ENCODE measurements around the gene MKRN3.

The MKRN3 gene

DNA sequence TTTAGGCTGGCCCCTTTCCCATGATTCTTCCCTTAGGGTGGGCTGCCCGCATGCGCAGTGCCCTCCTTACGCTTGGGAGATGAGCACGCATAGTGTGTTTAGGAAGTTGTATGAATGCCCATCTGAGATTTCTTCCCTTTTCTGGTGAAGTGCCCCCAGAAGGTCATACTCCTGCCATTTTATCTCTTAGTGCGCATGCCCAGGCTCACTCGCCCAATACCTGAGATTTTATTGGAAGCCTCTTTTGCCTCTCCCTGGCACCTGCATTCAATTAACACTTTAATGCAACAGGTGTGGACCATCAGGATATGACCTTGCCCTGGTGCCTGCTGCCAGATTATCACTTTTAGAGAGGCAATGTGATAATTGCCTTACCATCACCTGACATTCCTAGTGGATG lies 36.6 kb downstream of the MKRN3 start:
- H3K4me3 Mint-ChIP-seq, result no peak overlapping the region
- H3K36me3 Mint-ChIP-seq (ENCODE audit: low read depth), result no peaks in the 10 kb centered on the region
- H3K9me3 Mint-ChIP-seq, result peaks cover 21% of the 10 kb centered on the region
- no peaks in the 10 kb centered on the region for H3K4me1 Mint-ChIP-seq (ENCODE audit: low read depth)
- no peaks in the 10 kb centered on the region for H3K27me3 Mint-ChIP-seq (ENCODE audit: low read depth)
- DNase-seq (ENCODE audit: low spot score), result no peak
- H3K27ac Mint-ChIP-seq, result no peak overlapping the region

DNA sequence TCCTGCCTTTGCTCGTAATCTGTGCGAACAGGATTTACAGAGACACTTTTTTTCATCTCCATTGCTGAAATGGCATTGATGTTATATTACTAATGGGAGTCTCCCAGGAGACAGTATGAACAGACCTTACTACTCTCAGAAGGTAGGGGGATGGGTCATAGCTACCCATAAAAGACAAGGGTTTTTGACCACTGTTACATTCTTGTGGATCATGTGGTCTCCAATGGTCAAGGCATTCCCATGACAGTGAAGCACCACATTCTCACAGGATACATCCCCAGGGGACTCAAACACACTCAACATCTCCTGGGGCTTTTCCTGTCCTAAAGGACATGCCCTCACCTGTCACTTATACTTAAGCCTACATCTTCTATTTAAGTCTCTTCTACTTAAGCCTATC lies 40.8 kb downstream of the MKRN3 start:
- Mint-ChIP-seq H3K9me3 (peaks cover 26% of the 10 kb centered on the region), H3K4me3 (no peak overlapping the region), H3K27ac (no peak overlapping the region), H3K27me3 (ENCODE audit: low read depth) (no peaks in the 10 kb centered on the region), H3K4me1 (ENCODE audit: low read depth) (no peaks in the 10 kb centered on the region), H3K36me3 (ENCODE audit: low read depth) (no peaks in the 10 kb centered on the region)
- DNase-seq (ENCODE audit: low spot score), result no peak

DNA sequence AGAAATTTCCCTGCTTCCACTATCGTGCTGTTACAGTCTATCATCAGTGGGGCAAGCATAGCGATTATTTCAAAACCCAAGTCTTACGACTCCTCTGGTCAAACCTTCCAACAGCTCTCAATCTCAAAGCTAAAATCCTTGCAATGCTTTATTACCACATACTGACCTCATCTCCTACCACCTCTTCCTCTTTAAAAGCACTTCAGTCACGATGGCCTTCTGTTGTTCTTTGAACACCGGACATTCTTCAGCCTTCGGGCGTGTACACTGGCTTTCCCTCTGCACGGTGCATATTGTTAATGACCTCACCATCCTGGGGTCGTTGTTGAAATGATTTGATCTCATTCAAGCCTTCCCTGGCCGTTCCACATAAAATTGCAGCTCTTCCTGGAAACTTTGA lies 51.1 kb downstream of the MKRN3 start:
- Mint-ChIP-seq H3K27me3 (ENCODE audit: low read depth) (no peaks in the 10 kb centered on the region), H3K4me1 (ENCODE audit: low read depth) (no peaks in the 10 kb centered on the region), H3K27ac (no peak overlapping the region), H3K4me3 (no peak overlapping the region), H3K36me3 (ENCODE audit: low read depth) (peaks cover 1% of the 10 kb centered on the region), H3K9me3 (peaks cover 15% of the 10 kb centered on the region)
- no peak for DNase-seq (ENCODE audit: low spot score)
